ENCODE measurements around the gene SIN3B. TPM values are rescaled to one million over a fixed set of nuclear protein-coding genes. Genes with fewer than 3 reads are reported as not detected.

SIN3B gene
- total and polyA plus RNA-seq, 9 of the 15 experiments (the other 6 are each of a cell fraction or from before 2014, with no cell fraction given): 0.51 to 34.2 (median 14.3) TPM

DNA sequence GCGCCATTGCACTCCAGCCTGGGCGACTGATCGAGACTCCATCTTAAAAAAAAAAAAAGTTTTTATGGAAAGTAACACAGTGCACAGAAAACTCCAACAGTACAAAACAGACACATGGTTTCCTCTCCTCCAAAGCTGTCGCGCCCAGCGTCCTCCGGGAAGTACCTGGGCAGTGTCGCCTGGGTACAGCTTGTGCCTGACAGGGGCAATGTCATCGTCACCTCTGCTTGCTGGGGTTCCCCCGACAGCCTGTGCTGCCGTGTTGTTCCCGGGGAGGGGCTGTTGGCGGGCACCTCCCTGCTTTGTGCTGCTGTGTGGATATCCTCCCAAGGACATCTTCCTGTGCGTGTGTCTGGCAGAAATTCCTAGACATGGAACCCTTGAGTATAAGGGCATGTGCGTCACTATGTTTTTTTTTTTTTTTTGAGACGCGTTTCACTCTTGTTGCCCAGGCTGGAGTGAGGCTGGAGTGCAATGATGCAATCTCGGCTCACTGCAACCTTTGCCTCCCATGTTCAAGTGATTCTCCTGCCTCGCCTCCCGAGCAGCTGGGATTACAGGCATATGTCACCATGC is 57.2 kb downstream of the SIN3B start (continued):
- TF ChIP-seq ZBTB33 (CRISPR knock-in tag; IDR thresholded peaks at IDR 0.05) (peak; percentile 34; the same call in 1 of the 2 replicates), SLC30A9 (CRISPR knock-in tag; IDR thresholded peaks at IDR 0.05) (no peak), ZNF280B (CRISPR knock-in tag; IDR thresholded peaks at IDR 0.05) (no peak), KAT2B (IDR thresholded peaks at IDR 0.05; ENCODE audit: low read depth, low read length) (no peak), NR2C1 (IDR thresholded peaks at IDR 0.05) (no peak), NR2C1 (tag; IDR thresholded peaks at IDR 0.05) (peak; percentile 19; the same call in 1 of the 2 replicates)
